Activated B cell treated with CpG ODN at 0.5 μM for 24 hours (primary cell): ENCODE measurements around the gene GPR156. TPM values are rescaled to one million over a fixed set of nuclear protein-coding genes. Genes with fewer than 3 reads are reported as not detected.
"Not testable (repeated sequence)": the region's sequence is repeated elsewhere in the genome, so short reads cannot be mapped to it uniquely, and the experiment has no call there.

Experiments
- ATAC-seq: fragments of 200-7000 bp; cut with Tn5 transposase; one replicate; pipeline ENCODE4 v1.10.0; 2021; ENCODE audit warnings: low read depth, mild to moderate bottlenecking, moderate library complexity
- CTCF ChIA-PET: fragments of 350-600 bp; sonication (Branson Sonifier 250); formaldehyde crosslinking; loops from one replicate; lab custom pipeline; 2021; ENCODE audit warnings: antibody characterized with exemption; lab: Charles Lee
- POLR2A ChIA-PET: fragments of 350-600 bp; sonication (Branson Sonifier 250); formaldehyde crosslinking; loops from one replicate; lab custom pipeline; 2021; ENCODE audit warnings: antibody characterized with exemption; lab: Charles Lee
- DNase-seq: peaks from one replicate; pipeline ENCODE4 v3.0.0; 2022
- H3K27ac Mint-ChIP-seq: one replicate; pipeline ENCODE4 v1.8.0; 2020; ENCODE audit warnings: mixed read lengths
- H3K27me3 Mint-ChIP-seq: one replicate; pipeline ENCODE4 v1.8.0; 2021; ENCODE audit warnings: mixed read lengths
- H3K36me3 Mint-ChIP-seq: one replicate; pipeline ENCODE4 v1.8.0; 2021; ENCODE audit warnings: low read depth, mixed read lengths
- H3K4me1 Mint-ChIP-seq: one replicate; pipeline ENCODE4 v1.8.0; 2021; ENCODE audit warnings: mixed read lengths
- H3K4me3 Mint-ChIP-seq: one replicate; pipeline ENCODE4 v1.8.0; 2020; ENCODE audit warnings: mild to moderate bottlenecking, mixed read lengths
- H3K9me3 Mint-ChIP-seq: one replicate; pipeline ENCODE4 v1.8.0; 2020; ENCODE audit warnings: mixed read lengths
- intact Hi-C: fragments of 100-400 bp; cut with micrococcal nuclease; formaldehyde crosslinking; loops from one replicate; pipeline ENCODE4 v1.15.1; 2024
- total RNA-seq: library from RNA; stranded (reverse); gene quantifications from 2 replicates; pipeline ENCODE4 v1.2.3, GENCODE V29; 2022
- TF ChIP-seq, protein P1 (sequence below): fragments of 200-600 bp; IDR thresholded peaks from one replicate; pipeline ENCODE4 v1.8.0; 2022; ENCODE audit warnings: antibody characterized with exemption, mild to moderate bottlenecking

GPR156 gene
- total RNA-seq, 1 donor from 2014 or later = 0.24 TPM

DNA sequence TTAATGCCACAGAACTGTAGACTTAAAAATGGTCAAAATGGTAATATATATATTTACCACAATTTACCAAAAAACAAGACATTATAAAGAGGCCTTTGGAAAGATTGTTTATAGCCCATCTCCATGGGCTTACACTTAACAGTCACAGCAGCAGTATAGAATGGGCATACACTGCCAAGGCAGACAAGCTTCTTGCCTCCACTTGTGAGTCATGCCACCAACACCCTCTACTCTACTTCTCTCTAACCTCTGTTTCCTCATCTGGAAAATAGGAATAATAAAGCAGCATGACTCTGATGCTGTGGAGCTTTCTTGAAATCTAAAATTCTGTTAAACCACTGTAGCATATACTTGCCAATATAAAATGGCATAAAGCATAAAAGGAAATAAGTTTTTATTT lies 14.4 kb upstream of the GPR156 start:
- Mint-ChIP-seq H3K36me3 (no peaks in the 10 kb centered on the region), H3K27me3 (peaks cover 2% of the 10 kb centered on the region), H3K4me1 (no peaks in the 10 kb centered on the region), H3K9me3 (no peaks in the 10 kb centered on the region), H3K27ac (no peak overlapping the region), H3K4me3 (no peak overlapping the region)
- TF ChIP-seq, protein P1, sequence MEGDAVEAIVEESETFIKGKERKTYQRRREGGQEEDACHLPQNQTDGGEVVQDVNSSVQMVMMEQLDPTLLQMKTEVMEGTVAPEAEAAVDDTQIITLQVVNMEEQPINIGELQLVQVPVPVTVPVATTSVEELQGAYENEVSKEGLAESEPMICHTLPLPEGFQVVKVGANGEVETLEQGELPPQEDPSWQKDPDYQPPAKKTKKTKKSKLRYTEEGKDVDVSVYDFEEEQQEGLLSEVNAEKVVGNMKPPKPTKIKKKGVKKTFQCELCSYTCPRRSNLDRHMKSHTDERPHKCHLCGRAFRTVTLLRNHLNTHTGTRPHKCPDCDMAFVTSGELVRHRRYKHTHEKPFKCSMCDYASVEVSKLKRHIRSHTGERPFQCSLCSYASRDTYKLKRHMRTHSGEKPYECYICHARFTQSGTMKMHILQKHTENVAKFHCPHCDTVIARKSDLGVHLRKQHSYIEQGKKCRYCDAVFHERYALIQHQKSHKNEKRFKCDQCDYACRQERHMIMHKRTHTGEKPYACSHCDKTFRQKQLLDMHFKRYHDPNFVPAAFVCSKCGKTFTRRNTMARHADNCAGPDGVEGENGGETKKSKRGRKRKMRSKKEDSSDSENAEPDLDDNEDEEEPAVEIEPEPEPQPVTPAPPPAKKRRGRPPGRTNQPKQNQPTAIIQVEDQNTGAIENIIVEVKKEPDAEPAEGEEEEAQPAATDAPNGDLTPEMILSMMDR = no peak
- ChIA-PET POLR2A (interaction anchor here (0.7 kb wide), 1 partner anchor 1361 kb away, joined by 4 read pairs; the partner anchor contains the start of gene HCLS1), CTCF (no interaction called here)
- DNase-seq (no peak), ATAC-seq (no peak)
- intact Hi-C loops = no loop called here

DNA sequence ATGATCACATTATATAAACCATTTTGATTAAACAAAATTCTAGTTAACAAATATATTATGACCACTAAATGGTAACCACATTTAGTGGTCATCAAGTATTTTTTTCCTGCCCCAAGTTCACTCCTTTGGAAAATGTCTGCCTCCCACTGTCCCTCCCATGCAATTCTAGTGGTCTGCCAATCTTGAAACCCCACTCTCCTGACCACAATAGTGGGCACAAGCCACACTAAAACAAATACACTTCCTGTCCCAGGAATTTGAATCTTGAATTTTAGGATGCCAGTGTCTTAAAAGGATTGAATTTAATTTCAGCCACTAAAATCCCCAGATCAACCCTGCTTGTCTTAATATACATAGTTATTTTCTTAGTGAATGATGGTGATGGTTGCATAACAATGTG lies 14.0 kb upstream of the GPR156 start:
- peaks cover under 1% of the 10 kb centered on the region for H3K9me3 Mint-ChIP-seq
- no peak overlapping the region for H3K27ac Mint-ChIP-seq
- no peaks in the 10 kb centered on the region for H3K4me1 Mint-ChIP-seq
- intact Hi-C loops = no loop called here
- ATAC-seq = no peak
- ChIA-PET CTCF (no interaction called here), POLR2A (interaction anchor here (0.7 kb wide), 1 partner anchor 1362 kb away, joined by 4 read pairs; the partner anchor contains the start of gene HCLS1)
- no peak for DNase-seq
- no peak overlapping the region for H3K4me3 Mint-ChIP-seq
- H3K27me3 Mint-ChIP-seq = peaks cover 4% of the 10 kb centered on the region
- no peaks in the 10 kb centered on the region for H3K36me3 Mint-ChIP-seq
- TF ChIP-seq, protein P1 = no peak

DNA sequence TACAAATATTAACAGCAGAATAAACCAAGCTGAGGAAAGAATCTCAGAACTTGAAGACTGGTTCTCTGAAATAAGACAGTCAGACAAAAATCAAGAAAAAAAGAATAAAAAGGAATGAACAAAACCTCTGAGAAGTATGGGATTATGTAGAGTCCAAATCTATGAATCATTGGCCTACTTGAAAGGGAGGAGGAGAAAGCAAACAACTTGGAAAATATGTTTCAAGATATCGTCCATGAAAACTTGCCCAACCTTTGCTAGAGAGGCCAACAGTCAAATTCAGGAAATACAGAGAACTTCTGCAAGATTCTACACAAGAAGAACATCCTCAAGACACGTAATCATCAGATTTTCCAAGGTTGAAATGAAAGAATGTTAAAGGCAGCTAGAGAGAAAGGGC lies 6.5 kb upstream of the GPR156 start:
- H3K4me3 Mint-ChIP-seq, ATAC-seq, H3K27ac Mint-ChIP-seq, H3K4me1 Mint-ChIP-seq, CTCF ChIA-PET, intact Hi-C loops, H3K36me3 Mint-ChIP-seq, DNase-seq, POLR2A ChIA-PET: not testable (repeated sequence)
- Mint-ChIP-seq H3K27me3 (peaks cover 21% of the 10 kb centered on the region), H3K9me3 (peaks cover 22% of the 10 kb centered on the region)

DNA sequence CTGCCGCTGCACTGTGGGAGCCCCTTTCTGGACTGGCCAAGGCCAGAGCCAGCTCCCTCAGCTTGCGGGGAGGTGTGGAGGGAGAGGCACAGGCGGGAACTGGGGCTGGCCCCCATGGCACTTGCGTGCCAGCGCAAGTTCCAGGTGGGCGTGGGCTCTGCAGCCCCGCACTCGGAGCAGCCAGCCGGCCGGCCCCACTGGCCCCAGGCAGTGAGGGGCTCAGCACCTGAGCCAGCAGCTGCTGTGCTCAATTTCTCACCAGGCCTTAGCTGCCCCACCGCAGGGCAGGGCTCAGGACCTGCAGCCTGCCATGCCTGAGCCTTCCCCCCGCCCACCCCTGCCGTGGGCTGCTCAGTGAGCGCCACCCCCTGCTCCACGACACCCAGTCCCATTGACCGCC lies 4.6 kb upstream of the GPR156 start:
- TF ChIP-seq, protein P1 = no peak
- Mint-ChIP-seq H3K36me3 (no peaks in the 10 kb centered on the region), H3K27ac (no peak overlapping the region), H3K27me3 (peaks cover 32% of the 10 kb centered on the region), H3K4me3 (no peak overlapping the region), H3K9me3 (peaks cover 22% of the 10 kb centered on the region), H3K4me1 (peaks cover 1% of the 10 kb centered on the region)
- CTCF ChIA-PET = no interaction called here
- POLR2A ChIA-PET = no interaction called here
- DNase-seq (no peak), ATAC-seq (no peak)
- intact Hi-C loops = no loop called here

DNA sequence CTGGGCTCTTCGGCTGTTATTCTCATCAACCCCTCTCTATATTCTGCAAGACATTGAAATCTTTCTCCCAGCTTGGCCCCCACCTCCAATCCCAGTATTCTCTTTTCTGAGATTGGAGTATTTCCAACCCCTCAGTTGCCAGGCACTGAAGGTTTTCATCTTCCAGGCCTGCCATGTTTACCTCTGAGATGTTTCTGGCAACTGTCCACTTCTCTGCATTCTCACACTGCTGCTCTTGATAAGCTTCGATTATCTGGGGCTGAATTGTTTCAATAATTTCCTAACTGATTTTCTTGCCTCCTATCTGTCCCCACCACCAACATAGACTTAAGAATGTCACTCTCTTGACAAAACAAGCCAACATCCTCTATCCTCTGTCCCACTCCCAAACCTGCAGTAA lies 1.4 kb upstream of the GPR156 start:
- TF ChIP-seq, protein P1 = no peak
- ChIA-PET POLR2A (no interaction called here), CTCF (no interaction called here)
- peaks cover 4% of the 10 kb centered on the region for H3K4me1 Mint-ChIP-seq
- H3K36me3 Mint-ChIP-seq = no peaks in the 10 kb centered on the region
- H3K27ac Mint-ChIP-seq = no peak overlapping the region
- DNase-seq (no peak), ATAC-seq (no peak)
- intact Hi-C loops = no loop called here
- H3K4me3 Mint-ChIP-seq = no peak overlapping the region
- H3K27me3 Mint-ChIP-seq = peaks cover 45% of the 10 kb centered on the region
- H3K9me3 Mint-ChIP-seq = peaks cover 7% of the 10 kb centered on the region

DNA sequence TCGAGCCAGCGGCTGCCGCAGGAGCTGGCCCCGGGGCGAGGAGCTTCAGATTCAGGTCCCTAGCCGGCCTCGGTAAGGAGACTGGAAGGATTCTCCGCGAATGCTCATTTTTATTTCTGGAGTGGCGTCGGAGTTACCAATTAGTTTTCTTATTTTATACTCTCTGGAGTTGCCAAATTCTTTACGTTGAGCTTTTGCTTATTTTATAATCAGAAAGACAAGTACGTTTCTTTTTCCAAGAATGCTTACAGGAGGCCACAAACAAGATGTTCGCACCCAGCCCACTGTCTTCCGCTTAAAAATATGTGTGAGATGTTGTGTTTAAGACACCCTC lies 453 bp upstream of the GPR156 start:
- TF ChIP-seq, protein P1 = no peak
- Mint-ChIP-seq H3K27me3 (peaks cover 45% of the 10 kb centered on the region), H3K36me3 (no peaks in the 10 kb centered on the region), H3K9me3 (peaks cover 3% of the 10 kb centered on the region), H3K4me1 (peaks cover 4% of the 10 kb centered on the region), H3K27ac (no peak overlapping the region), H3K4me3 (no peak overlapping the region)
- intact Hi-C loops = no loop called here
- ChIA-PET POLR2A (no interaction called here), CTCF (no interaction called here)
- DNase-seq (no peak), ATAC-seq (no peak)
